ENCODE results near the gene TCF20.

DNA sequence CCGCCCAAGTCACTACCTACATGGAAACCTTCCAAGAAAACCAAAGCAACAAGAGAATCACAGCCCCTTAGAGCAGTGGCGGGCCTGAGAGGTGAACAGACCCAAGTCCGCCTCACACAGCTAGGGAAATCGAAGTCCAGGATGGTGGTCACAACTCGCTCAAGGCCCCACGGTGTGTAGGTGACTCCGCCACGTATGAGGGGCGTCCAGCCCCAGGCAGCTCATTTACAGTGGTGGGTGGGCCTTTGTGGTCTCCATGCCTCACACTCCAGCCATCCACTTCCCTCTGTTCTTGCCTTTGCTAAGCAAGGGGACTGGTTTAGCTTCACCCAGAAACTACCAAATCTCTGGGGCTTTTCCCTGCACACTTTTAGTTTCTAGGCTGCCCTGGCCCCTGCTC lies 9.7 kb upstream of the TCF20 start:
- TF ChIP-seq, protein P1, sequence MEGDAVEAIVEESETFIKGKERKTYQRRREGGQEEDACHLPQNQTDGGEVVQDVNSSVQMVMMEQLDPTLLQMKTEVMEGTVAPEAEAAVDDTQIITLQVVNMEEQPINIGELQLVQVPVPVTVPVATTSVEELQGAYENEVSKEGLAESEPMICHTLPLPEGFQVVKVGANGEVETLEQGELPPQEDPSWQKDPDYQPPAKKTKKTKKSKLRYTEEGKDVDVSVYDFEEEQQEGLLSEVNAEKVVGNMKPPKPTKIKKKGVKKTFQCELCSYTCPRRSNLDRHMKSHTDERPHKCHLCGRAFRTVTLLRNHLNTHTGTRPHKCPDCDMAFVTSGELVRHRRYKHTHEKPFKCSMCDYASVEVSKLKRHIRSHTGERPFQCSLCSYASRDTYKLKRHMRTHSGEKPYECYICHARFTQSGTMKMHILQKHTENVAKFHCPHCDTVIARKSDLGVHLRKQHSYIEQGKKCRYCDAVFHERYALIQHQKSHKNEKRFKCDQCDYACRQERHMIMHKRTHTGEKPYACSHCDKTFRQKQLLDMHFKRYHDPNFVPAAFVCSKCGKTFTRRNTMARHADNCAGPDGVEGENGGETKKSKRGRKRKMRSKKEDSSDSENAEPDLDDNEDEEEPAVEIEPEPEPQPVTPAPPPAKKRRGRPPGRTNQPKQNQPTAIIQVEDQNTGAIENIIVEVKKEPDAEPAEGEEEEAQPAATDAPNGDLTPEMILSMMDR (IDR thresholded peaks at IDR 0.05), result no peak
- no peak for TF ChIP-seq EZH2 (IDR thresholded peaks at IDR 0.05; ENCODE audit: borderline replicate concordance, insufficient read depth, low read depth, low read length, poor library complexity, severe bottlenecking)

Measured in B cell (primary cell).